Activated CD8-positive, alpha-beta memory T cell treated with anti-CD3 and anti-CD28 coated beads for 48 hours (primary cell): ENCODE data around the gene MRPL34.
A peak's percentile ranks its signal among the peaks of the same experiment; 100 is the strongest.

ENCODE experiments used
- DNase-seq, 3 experiments: peaks; one replicate each; pipeline ENCODE4 v3.0.0-alpha.2; 2020; ENCODE audit warnings: low read depth in 2 of 3, low spot score in 2 of 3

MRPL34 gene

DNA sequence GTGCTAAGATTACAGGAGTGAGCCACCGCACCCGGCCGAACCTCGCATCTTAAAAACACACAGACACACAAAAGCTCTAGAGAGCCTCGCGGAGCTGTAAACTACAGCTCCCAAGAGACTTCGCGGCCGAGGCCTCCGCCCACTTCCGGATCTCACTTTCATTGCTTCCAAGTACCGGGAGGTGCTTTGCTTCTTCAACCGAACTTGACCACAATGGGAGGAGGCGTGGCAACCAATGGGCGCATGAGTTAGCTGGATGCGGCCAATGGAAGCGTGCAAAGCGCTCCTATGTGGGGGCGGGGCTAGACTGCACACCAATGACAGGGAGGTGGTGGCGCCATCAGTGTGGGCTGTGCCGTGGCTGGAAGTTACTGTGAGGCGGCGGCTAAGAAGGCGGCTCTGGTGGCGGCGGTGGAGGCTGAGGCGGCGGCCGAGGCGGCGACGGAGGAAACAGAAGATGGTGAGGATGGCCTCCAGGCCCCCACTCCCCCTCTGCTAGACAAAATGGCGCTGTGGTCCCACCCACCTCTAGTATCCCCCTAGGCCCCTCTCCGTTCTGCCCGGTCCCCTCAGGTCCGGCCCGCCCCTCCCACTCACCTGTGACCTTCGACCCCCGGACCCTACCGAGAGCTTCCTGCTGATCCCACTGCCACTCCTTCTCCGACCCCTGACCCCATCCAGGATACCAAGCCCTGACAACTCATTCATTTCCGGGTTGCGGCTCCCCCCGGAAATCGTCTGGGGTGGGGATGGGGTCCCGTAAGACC lies 3.7 kb downstream of the MRPL34 start, which contains the start of gene DDA1:
Gene DDA1, plus strand, starts transcription at position 366 of the 767 bp plus-strand sequence. Its CDS starts 92 bp downstream, at position 458.
- DNase-seq = peak; percentile 87 to 97 (median 91)

DNA sequence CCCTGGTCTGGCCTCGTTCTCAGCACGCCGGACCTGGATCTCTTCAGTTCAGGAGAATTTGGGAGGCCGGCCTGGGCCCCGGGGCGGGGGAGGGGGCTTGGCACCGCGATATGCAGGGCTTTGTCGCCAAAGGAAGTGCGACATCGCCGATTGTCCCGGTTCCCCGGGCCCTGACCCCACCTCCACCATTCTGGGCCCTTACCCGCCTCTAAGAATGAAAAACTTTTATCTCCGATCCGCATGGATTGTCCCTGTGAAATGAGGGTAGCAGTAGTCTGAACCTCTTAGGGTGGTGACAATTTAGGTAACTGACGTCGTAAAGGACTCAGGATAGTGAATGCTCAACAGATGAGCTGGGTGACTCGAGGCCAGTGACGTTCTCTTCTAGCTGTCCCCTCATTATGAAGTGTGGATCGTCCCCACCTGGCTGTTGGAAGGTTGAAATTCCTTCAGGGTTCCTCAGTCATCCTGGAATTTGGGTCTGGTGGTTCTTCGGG lies 4.3 kb downstream of the MRPL34 start:
- no peak for DNase-seq

DNA sequence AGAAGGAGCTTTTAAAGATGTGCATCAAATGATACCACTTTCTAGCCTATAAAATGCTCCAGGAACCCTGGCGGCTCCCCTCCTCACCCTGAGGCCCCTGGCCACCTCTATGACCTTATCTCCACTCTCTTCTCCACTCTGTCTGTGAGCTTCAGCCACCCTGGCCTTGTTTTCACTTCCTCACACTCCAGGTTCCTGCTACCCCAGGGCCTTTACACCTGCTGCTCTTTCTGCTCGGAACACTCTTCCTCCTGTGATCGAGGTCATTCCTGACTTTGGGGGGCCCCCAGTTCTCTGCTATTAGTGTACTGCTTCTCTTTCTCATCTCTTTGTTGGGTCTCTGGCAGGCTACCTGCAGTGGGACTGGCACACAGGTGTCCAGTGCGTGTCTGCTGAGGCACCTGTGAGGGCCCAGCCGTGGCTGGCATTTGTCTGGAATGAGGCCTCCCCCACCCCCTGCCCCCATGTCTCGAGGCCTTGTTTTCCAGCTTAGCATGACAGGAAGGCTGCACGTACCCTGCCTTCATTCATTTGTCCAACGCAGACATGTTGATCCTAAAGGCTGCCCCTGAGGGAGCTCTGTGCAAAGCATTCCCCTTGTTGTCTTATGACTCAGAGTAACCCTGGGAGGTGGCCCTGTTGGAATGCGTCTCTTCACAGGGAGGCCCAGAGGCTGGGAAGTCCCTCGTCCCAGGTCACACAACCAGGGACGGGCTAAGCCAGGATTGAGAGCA lies 6.0 kb downstream of the MRPL34 start:
- no peak for DNase-seq

DNA sequence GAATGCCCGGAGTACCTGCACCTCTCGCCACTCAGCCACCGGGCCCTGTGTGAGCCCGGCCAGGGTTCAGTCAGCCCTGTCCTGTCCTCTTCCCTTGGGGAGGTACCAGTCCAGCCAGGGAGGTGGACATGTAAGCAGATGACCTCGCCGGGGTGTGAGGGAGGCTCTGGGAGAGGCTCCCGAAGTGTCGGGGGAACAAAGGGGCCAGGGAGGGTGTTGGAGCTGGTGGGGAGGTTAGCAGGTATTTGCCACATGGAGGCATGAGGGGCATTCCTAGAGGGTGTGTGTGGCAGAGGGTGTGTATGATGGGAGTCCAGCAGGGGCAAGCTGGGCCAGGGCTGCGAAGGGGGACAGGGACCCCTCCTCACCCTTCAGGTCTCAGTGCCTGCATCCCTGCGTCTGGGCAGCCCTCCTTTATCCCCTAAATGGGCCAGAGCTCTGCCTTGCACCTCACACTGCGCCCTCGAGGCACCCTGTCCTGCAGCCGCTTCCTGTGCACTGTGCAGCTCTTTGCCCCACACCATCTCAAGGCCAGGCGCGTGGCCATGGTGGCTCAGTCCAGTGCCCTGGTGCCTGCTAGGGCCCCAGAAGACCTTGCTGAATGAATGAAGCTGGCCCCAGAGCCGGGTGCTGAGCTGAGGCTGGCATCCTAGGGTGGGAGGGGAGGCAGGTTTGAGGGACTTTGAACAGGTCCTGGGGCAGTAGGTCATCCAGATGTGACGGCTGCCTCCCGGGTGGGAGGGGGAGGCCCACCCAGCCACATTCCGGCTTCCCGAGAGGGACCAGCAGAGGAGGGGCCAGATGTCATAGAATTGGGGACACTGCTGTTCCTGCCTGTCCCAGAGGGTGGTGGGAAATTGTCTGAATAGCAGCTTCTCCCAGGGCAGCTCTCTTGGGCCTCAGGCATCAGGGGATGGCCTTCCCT lies 6.8 kb downstream of the MRPL34 start:
- DNase-seq = no peak

DNA sequence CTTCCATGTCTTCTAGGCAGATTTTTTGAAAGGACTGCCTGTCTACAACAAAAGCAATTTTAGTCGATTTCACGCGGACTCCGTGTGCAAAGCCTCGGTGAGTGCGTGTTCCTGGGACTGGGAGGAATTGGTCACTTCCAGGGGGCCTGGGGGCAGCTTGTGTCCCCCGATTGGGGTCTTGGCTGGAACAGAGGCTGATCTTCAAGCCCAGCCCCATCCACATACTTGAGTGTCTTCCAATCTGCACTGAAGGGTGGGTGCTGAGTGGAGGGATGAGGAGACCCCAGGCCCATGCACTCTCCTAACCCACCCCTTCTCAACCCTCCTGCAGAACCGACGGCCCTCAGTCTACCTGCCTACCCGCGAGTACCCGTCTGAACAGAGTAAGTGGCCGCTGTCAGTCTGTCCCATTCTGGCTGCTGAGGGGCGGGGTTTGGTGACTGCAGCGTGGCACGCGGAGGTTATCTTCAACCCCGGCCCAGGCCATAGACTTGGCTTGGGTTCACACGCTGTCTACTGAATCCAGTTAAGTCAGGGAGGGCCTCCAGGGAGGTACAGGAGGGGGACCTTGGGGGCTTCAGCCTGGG lies 8.4 kb downstream of the MRPL34 start:
- no peak for DNase-seq

DNA sequence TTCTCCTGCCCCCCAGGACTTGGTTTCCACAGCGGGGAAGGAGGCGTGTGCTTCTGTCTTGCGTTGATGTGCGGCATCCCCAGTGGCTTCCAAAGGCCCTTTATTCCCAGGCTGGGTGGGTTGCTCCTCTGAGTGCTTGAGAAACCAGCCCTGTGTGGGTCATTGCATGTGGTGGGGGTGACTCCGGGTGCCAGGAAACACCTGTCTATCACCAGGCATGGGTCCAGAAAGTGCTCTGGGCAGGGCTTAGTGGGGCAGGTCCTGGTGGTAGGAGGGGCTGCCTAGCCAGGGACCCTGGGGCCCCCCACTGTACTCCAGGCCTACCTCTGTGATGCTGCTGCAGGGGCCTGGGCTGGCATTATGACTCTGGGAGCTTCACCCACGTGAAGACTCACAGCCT lies 13.3 kb downstream of the MRPL34 start:
- no peak for DNase-seq

DNA sequence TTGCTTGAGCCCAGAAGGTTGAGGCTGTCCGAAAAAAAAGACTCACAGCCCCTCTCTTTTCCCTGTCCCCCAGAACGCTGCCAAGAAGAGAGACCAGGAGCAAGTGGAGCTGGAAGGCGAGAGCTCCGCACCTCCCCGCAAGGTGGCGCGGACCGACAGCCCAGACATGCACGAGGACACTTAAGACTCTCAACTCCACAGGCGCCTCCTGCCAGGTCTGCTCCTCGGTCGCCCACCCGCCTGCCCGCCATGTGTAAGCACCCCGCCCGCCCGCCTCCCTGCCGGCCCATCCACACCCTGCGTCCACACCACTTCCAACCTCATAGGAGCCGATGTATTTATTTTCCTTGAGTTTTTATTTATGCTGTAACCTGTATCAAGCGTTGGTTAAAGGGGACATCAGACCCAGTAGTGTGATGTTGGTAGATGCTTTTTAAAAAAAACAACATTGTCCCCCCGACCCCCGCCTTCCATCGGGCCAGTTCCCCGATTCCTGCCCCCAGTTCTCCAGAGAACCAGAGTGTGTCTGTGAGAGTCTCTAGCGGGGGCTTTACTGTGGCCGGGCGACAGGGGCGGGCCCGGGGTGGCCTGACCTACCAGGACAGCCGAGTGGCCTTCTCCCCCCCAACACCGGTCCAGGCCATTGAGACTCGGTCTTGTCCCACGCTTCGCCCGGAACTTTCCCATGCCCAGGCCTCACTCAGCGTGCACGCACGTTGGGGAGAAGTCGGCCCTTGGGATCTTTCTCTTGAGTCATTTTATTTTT lies 14.0 kb downstream of the MRPL34 start:
- no peak for DNase-seq

DNA sequence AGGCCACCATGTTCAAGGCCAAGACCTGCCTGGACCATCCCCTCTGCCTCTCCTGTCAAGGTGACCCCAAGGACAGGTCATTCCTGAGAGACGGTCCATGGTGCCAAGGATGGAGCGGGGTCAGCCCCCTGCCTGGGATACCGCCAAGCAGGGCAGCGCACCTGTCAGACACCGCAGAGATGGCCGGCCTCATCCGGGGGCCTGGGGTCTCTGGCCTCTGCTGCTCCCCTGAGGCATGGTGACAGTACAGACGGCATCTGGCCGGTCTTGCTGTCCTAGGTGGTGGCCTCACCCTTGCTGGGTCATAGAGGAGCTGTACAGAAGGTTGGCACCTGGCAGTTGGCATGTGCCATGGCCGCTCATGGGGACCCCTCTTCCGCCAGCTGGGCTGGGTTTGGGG lies 14.8 kb downstream of the MRPL34 start:
- no peak for DNase-seq

DNA sequence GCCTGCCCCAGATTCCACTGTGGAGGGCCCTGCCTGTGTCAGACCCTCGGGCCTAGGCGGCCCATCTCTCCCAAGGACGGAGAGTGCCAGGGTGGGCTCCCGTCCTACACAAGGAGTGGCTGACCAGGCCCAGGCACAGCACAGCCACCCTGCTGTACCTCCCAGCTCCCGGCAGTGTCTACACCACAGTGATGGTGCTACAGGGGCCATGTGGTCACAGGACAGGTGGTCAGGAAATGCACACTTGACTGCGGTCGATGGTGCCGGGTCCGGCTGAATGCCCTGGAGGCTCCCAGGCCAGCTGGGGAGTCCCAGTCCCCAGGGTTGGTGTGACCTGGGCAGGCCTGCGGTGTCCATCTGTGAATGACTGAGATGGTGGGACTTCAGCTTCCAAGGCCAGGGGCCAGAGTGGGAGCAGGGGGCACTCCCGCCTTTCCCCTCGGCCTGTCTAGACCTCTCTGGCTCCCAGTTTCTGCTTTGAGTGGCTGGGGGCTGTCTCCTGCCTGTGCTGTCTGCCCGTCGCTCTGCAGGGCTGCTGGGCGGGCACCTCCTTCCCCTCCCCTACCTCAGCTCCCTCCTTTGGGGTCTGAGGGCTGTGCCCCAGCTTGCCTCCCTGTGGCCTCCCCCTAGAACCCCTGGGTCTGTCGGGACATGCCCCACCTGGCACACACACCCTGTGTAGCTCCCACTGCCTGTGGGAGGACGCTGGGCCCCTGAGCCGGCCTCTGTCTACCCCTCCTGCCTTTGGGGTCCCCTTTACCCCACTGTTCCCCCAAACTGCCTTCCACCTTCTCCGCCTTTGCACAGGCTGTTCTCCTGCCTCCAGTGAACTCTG lies 16.2 kb downstream of the MRPL34 start:
- DNase-seq = no peak

DNA sequence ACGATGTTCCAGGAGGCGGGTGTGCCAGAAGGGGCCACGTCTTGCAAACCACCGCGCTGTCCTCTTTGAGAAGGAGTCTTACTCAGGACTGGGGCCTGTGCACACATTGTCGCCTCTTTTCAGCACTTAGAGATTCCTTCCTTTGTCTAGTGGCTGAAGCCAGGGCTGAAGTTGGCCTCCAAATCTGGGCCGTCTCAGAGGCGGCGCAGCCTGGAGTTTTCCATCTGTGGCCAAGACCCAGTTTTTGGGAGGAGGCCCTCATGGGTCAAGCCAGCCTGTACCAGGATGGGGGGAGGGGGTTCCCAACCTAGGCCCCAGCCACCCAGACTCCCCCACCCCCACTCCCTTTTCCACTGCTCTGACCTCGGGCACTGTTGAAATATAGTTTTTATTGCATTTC lies 17.2 kb downstream of the MRPL34 start:
- no peak for DNase-seq

DNA sequence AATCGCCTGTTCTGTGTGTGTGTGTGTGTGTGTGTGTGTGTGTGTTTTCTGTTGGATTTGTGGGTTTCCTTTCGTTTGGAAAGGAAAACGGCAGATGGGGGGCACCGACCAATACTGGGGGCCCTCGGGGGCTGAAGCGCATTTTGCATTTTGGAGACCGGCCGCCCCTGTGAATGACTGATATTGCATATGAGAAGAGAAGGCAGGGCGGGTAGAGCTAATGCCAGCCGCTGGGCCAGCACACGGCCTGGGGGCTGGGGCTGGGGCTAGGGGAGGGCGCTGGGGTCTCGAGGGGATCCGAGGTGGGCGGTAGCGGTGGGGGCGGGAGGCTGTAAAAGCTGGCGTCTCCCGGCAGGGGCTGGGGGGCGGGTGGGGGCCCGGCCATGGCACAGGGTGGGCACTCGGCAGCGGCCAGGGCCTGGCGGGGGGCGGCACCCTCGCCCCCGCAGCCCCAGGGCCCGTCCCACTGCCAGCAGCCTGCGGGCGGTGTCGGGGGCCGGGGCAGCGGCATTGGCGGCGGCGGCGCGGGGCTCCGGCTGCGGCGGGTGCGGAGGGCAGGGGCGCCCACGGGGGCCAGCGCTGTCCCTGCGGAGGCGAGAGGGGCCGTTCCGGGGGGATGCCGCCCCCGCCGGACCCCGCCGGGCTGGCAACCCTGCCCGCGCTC lies 17.8 kb downstream of the MRPL34 start:
- DNase-seq = no peak

DNA sequence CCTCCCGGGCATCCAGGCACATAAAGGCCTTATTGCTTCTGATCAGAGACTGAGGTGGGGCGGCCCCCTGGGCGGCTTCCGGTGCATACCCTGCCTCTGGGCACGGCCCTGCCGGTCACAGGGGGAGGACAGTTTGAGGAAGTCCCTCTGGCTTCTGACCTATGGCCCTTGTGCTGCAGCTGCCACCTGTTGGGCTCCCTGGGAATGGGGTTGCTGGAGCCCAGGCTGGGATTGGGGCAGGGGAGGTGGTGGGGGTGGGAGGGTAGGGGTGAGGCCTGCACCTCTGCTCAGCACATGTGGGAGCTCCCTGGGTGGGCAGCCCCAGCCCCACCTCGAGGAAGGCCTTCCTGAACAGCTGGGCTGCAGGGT lies 18.3 kb downstream of the MRPL34 start:
- DNase-seq = no peak

DNA sequence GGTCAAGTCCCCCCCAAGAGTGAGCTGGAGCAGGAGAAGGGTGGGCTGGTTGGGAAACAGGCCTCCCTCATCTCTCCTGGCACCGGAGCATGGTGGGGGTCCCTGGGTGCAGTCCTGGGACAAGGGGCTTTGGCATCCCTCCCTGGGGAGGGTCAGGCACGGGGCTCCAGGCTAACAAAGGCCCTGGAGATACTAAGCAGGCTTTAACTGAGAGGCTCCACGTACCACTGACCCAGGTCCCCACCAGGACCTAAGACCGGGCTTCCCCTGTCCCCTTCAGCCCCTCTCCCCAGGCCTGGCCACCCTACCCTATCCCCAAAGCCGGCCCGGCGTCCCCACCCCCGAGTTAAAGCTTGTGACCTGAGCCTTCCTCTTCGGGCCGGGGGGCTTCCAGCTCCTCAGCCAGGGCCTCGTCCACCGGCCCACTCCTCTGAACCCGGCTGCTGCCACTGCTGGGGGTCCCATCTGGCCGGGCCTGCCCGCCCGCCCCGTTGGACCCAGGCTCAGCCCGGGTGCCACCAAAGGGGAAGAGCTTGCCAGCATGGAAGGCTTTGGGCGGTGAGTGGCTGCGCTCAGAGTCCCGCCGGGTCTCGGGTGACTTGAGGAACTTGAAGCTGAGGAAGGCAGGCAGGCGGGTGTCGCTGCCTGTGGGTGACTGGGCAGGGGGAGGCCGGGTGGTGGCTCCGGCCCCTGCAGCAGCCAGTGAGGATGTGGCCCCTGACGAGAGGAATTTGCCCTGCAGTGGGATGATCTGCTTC lies 18.9 kb downstream of the MRPL34 start:
- no peak for DNase-seq

DNA sequence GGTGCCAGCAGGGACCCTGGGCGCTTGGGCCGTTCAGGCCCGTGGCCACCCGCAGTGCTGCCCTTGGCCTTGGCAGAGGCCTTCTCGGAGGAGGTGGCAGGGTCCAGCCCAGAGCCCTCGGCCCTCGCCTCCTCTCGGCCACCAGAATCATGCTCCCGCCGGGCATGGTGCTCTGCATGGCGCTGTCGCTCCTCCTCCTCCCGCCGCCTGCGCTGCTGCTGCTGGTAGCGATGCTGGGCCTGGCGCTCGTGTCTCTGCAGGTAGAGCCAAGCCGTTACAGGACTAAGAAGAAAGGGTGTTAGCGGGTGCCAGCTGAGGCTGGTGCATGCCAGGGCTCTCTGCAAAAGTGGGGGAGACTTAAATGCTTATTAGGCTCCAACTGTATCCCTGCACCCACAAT lies 19.5 kb downstream of the MRPL34 start:
- no peak for DNase-seq

DNA sequence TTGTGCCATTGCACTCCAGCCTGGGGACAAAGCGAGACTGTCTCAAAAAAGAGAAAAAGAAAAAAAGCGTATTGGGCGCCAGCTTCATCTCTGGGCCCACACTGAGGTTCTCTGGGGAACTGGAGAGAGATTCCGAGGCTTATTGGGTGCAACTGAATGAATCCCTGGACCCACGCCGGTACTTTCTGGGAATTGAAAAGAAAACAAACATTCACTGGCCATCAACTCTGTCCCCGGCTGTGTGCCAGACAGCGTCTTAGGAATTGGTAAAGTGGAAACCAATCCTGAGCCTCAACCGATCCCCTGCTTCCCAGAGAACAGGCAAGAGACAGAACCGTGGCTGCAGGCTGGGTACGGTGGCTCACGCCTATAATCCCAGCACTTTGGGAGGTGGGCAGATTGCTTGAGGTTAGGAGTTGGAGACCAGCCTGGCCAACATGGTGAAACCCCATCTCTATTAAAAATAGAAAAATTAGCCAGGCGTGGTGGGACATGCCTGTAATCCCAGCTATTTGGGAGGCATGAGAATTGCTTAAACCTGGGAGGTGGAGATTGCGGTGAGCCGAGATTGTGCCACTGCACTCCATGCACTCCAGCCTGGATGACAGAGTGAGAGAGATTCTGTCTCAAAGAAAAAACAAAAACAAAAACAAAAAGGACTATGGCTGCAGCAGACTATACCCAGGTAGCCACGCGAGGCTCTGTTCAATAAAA lies 20.4 kb downstream of the MRPL34 start:
- DNase-seq = no peak

DNA sequence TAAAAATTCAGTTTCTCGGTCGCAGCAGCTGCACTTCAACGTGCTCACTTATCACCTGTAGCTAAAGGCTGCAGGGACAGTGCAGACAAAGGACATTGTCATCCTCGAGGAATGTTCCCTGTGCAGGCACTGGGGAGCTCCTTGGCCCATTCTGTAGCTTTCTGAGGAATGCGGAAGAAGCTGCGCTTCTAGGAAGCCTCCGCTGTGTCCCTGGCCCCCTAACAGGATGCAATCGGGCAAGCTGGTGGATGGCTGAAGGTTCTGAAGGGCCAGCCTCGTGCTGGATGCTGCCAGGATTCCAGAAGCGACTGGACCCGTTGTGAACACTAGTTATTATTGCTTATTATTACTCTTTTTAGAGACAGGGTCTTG lies 20.9 kb downstream of the MRPL34 start:
- no peak for DNase-seq

DNA sequence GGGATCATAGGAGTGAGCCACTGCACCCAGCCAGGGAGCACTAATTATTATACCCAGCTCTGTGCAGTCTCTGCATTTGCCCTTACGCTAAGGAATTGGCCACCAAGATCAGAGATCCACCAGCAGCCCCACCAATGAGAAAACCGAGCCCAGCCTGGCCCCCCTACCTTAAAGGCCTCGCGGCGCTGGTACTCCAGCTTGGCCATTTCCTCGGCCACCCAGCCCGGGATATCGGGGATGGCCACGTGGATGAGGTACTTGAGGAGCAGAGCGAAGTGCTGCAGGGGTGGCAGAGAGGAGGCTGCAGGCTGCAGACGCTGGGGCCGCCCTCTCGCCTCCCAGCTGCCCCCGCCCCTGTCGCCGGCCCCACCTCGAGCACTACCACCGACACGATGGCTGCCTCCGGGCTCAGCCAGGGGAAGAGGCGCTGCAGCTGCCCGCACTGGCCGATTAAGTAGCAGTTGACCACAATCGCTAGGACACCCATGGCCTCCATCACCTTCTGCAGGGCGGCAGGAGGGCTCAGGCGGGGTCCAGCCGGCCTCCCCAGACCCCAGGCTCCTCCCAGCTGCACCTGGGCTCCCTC lies 21.5 kb downstream of the MRPL34 start:
- DNase-seq = no peak
